ENCODE data around the gene CACNA1C.

Gene CACNA1C

GRCh38 chr12:2118481-2119255, 65.9 kb downstream of the CACNA1C start:
- H3K27ac ChIP-seq = no peak overlapping the region
- TF ChIP-seq, protein P1, sequence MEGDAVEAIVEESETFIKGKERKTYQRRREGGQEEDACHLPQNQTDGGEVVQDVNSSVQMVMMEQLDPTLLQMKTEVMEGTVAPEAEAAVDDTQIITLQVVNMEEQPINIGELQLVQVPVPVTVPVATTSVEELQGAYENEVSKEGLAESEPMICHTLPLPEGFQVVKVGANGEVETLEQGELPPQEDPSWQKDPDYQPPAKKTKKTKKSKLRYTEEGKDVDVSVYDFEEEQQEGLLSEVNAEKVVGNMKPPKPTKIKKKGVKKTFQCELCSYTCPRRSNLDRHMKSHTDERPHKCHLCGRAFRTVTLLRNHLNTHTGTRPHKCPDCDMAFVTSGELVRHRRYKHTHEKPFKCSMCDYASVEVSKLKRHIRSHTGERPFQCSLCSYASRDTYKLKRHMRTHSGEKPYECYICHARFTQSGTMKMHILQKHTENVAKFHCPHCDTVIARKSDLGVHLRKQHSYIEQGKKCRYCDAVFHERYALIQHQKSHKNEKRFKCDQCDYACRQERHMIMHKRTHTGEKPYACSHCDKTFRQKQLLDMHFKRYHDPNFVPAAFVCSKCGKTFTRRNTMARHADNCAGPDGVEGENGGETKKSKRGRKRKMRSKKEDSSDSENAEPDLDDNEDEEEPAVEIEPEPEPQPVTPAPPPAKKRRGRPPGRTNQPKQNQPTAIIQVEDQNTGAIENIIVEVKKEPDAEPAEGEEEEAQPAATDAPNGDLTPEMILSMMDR (conservative IDR thresholded peaks at IDR 0.05) = no peak
- TF ChIP-seq ZFX (IDR thresholded peaks at IDR 0.05) = no peak

DNA sequence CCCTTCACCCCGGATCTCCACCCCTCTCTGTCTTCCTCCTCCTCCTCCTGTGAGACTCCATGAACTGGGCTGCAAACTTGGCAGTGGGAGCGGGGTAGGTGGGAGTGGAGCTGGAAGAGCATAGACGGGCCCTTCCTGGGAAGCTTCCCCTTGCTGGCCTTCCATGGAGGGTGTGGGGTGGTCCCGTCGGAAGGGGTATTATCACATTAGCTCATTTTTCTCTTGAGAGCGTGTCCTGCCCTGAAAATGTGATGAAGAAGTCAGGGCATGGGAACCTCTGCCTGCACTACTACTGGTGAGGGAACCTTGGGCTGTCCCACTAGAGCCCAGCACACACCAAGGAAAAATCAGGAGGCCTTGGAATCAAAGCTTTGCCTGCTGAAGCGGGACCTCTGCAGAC, 66.5 kb downstream of the CACNA1C start:
- TF ChIP-seq, protein P1 (conservative IDR thresholded peaks at IDR 0.05) = no peak
- no peak for TF ChIP-seq ZFX (IDR thresholded peaks at IDR 0.05)
- no peak overlapping the region for H3K27ac ChIP-seq

DNA sequence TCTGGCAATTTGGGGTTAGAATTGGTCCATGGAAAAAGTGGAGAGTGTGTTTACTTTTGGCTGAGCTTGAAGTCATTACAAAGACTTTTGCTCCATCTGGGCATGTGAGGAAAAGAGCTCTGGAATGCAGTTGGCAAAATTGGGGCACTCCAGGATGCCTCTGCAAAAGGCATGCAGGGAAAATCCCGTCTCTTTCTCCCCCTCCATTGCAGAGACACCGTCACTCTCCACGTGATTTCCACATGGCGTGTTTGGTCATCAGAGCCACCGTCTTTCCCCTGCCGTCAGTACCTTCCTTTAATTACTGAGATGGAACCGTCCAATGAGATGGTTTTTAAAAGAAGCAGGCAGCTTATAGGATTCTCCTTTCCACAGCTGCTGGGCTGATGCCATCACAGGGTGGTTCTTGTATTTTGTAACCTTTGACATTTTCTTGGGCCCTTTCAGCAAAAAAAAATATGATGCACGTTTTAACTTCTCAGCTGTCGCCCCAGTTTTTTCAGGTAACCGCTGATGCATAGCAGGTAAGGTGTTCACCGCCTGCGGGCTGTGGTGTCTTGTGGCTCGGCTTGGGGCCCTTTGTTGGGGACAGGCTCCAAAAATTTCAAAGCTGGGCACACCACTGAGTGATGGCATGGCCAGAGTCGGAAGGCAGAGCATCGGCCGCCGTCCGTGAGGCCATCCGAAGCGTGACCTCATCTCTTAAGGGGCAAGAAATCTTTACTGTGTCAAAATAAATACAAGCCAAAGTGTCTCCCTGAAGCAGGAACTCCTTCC, 68.4 kb downstream of the CACNA1C start:
- H3K27ac ChIP-seq = no peak overlapping the region
- TF ChIP-seq ZFX (IDR thresholded peaks at IDR 0.05) = no peak

DNA sequence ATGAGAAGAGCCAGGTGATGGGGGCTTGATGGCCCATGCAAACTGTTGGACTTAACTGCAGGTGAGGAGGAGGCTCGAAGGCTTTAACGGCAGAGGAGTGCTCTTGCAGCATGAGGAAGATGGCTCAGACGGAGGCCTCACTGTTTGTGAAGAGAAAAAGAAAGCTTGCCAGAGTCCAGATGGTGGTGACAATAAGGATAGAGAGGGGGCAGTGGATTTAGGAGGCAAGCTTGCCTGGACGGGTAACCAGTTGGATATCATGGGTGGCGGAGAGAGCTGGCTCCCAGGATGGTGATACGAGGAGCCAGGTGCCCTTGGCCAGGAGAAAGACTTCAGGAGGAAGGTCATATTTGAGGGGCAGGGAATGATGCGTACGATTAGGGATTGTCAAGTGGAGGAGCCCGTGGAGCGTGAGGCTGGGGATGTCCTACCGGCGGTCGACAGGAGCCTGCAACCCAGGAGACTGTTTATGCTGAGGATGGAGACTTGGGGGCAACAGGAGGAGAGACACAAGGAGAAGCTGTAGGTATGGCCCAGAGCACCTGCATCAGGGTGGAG, 71.8 kb downstream of the CACNA1C start:
- no peak overlapping the region for H3K27ac ChIP-seq
- no peak for TF ChIP-seq ZFX (IDR thresholded peaks at IDR 0.05)
- TF ChIP-seq, protein P1 (conservative IDR thresholded peaks at IDR 0.05) = no peak

DNA sequence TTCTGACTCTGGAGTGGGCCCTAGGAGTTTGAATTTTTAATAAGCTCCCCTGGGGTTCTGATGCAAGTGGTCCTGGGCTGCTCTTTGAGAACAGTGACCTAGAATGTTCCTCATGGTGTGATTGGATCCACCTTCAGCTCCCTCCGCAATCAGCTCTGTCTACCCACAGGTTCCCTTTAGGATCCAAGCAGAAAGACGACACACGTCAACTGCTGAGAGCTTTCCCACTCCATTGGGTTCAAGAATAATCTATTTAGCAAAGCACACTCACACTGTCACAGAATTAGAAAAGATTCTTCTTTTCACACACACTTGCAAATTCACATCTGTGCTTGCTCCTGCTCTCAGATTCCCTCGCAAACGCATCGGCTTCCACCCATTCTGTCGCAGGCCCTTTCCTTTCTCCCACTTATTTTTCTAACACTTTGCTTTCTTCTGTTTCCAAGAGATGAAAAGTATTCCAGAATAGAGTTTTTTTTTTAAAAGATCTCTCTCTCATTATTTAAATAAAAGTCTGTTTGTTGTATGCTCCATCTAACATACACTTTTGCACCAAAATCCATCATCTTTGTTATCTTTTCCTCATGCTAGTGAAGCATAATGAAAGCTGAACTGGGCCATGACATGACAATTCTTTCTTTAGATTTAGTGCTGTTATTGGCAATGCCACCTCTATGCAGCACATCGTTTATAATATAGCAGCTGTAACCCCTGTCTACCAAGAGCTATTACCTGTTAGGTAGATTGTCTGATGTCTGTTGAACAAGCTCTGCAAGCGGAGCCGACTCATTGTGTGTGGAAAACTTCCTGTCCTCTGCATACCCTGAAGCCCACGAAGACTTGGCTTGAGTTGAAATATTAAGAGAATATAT, 73.1 kb downstream of the CACNA1C start:
- H3K27ac ChIP-seq = peak overlapping the region; percentile 26; the same call in 1 of the 2 replicates
- TF ChIP-seq, protein P1 (conservative IDR thresholded peaks at IDR 0.05) = no peak
- no peak for TF ChIP-seq ZFX (IDR thresholded peaks at IDR 0.05)

DNA sequence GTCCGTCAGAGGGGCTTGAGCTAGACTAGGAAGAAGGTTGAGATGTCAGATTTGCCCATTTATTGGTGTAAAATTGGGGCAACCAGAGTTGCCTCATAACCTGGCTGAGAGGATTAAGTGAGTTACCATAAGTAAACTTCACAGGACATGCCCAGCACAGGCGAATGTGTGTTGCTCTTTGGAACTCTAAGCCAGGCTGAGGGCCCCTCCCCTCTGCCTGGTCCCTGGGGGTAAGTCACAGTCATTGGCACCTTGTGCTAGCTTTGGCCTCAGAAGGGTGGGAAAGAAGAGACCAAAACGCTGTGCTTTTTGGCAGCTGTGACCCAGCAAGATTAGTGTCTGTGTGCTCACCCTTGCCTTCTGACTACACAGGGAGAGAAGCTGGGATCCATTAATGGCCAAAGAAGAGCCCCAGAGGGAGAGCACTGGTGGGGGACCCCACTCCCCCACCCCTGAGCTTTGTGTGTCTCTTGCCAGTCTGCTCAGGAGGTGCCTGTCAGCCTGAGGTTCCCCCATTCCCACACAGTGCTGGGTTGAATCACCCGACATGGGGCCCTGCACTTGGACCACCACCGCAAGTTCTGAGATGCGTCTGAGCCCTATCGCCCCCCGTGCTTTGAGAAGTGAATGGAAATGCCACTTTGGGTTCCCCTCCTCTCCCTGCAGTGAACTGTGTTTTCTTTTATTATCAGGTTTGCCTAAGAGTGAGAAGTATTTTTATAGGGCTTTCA, 74.1 kb downstream of the CACNA1C start:
- H3K27ac ChIP-seq = peak overlapping the region; percentile 26; the same call in 1 of the 2 replicates
- TF ChIP-seq, protein P1 (conservative IDR thresholded peaks at IDR 0.05) = no peak
- no peak for TF ChIP-seq ZFX (IDR thresholded peaks at IDR 0.05)

DNA sequence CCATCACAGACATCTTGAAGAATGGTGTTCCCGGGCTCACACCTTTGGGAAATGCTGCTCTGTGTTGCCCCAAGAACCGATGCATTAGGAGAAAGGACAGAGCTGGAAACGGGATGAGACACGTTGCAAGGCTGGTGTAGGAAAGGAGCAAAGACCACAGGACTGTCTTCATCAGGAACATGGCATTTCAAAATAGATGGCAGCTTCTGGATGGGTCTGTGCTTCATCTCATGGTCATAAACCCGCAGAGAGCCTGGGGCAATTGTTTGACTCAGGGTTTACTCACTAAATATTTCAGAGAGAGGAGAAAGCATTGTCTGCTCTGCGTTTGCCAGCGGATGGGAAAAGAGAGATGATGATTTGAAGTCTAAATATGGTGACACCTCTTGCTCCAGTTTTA, 76.3 kb downstream of the CACNA1C start:
- TF ChIP-seq, protein P1 (conservative IDR thresholded peaks at IDR 0.05) = no peak
- TF ChIP-seq ZFX (IDR thresholded peaks at IDR 0.05) = no peak

GRCh38 chr12:2135661-2136418, 83.1 kb downstream of the CACNA1C start:
- H3K27ac ChIP-seq = peak overlapping the region; percentile 23; the same call in 1 of the 2 replicates

More for the DNA sequence above, 76.3 kb downstream of the CACNA1C start:
- no peak overlapping the region for H3K27ac ChIP-seq

Measured in C4-2B (cell line).